IMR-90 (cell line): ENCODE measurements around the gene UFC1.

Experiments used
- CEBPB ChIP-seq: IDR thresholded peaks from 2 replicates; pipeline ENCODE4 v1.6.1; 2012; ENCODE audit warnings: low read depth, low read length, improper control_type of control experiment
- TF ChIP-seq, protein P1 (sequence below): fragments of 150-350 bp; IDR thresholded peaks from 2 replicates; pipeline ENCODE4 v1.6.1; 2016; ENCODE audit warnings: low read depth, mild to moderate bottlenecking, low read length, moderate library complexity, borderline replicate concordance
- TF ChIP-seq, protein P2 (sequence below): conservative IDR thresholded peaks from 2 replicates; pipeline ENCODE4 v1.5.1; 2012; ENCODE audit warnings: mild to moderate bottlenecking, low read depth, low read length, improper control_type of control experiment

DNA sequence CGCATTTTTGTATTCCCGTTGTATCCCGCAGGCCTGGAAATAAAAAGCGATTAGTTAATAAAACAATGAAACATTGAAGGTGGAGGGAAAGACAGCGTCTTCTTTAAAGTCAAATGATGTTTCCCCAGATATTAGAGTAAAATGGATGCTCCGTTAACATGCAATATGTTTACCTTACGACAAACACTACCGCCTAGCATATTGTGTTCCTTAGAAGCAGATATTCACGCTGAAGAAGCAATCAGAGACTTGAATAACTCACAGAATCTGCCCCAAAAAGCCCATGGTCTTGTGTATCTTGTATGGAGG lies 24.1 kb downstream of the UFC1 start:
- TF ChIP-seq, protein P1, sequence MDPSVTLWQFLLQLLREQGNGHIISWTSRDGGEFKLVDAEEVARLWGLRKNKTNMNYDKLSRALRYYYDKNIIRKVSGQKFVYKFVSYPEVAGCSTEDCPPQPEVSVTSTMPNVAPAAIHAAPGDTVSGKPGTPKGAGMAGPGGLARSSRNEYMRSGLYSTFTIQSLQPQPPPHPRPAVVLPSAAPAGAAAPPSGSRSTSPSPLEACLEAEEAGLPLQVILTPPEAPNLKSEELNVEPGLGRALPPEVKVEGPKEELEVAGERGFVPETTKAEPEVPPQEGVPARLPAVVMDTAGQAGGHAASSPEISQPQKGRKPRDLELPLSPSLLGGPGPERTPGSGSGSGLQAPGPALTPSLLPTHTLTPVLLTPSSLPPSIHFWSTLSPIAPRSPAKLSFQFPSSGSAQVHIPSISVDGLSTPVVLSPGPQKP, result no peak
- TF ChIP-seq CEBPB, result no peak
- TF ChIP-seq, protein P2, sequence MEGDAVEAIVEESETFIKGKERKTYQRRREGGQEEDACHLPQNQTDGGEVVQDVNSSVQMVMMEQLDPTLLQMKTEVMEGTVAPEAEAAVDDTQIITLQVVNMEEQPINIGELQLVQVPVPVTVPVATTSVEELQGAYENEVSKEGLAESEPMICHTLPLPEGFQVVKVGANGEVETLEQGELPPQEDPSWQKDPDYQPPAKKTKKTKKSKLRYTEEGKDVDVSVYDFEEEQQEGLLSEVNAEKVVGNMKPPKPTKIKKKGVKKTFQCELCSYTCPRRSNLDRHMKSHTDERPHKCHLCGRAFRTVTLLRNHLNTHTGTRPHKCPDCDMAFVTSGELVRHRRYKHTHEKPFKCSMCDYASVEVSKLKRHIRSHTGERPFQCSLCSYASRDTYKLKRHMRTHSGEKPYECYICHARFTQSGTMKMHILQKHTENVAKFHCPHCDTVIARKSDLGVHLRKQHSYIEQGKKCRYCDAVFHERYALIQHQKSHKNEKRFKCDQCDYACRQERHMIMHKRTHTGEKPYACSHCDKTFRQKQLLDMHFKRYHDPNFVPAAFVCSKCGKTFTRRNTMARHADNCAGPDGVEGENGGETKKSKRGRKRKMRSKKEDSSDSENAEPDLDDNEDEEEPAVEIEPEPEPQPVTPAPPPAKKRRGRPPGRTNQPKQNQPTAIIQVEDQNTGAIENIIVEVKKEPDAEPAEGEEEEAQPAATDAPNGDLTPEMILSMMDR, result no peak
